GM19467 (cell line): ENCODE results near the gene CSRP2.

ENCODE experiments used
- ATAC-seq: cut with Tn5 transposase; IDR thresholded peaks from one replicate; pipeline ENCODE4 v1.9.1; 2021; ENCODE audit warnings: mild to moderate bottlenecking, moderate library complexity; ENCODE audit not compliant: unreplicated experiment

Gene CSRP2

DNA sequence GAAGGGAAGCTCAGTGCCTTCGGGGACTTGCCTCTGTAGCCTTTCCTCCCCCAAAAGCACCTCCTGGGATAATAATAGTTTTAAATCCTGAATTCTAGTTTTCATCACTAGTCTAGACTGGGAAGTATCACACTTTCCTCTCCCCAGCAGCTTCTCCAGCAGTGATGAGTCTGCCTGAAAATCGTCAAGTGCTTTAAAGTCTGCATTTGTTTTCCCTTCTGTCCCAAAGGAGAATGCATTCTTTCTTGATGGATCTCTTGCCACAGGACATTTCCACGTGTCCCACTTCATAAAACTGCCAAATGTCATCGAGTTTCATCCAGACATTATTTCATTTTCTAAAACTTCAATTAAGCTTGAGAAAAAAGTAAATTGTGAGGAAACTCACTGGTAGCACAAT lies 15.0 kb downstream of the CSRP2 start:
- no peak for ATAC-seq

DNA sequence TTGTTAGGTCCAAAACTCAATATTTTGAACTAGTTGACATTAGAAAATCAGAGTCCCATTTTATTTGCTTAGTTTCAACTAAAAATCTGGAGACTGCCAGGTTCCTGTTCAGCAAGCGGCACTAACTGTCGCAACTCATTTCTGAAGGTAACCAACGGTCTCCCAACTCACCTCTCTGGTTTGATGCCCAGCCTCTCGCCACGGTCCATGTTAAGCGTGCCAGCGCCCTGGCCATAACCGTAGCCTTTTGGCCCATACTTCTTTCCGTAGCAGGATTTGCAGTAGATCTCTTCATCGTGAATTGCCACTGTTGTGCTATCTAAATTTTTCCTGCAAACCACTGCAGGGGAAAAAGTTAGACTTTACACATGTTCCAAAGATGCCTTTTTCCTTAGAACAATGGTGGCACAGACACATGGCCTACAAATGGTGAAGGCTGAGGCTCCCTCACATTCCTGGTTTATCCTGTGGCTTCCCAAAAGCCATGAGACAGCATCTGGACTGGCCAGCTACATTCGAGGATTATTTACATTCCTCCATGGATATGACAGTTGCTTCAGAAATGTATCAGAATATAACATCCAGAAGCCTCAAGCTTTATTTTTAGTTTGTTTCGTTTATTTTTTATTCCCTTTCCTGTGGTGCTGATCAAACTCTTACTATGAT lies 15.7 kb downstream of the CSRP2 start:
- ATAC-seq: no peak

DNA sequence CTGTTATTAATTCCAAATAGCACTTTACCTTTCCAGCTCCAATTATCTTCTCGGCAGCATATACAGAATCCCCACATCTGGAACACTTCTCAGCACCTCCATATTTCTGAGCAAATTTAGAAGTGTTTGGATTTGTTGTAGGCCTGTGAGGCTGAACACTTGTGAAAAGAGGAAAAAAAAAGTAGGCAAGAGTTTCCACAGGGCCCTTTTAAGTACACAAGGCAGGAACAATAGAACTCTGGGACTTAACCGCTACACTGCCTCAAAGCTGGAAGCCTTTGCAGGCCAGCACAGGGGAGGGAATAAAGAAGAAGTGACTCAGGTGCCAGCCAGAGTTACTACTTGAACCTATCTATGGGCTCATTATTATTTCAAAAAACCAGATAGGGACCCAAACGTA lies 18.6 kb downstream of the CSRP2 start:
- no peak for ATAC-seq

DNA sequence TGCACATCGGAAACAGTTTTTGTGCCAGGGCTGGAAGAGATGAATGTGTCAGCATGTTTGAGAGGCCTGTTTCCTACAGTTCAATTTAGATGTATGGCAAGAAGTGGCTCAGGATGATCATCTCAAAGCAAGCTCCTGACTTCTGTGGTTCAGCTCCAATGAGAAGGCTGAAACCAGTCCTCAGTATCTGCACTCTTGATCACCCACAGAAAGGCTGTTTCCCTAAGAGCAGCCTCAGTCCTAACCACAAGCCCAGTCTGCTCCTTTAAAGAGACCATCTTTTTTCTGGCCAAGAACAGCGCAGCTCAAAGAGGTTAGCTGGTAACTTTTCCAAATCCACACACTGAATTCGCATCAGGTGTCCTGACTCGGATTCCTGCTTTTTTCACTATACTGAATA lies 19.2 kb downstream of the CSRP2 start:
- no peak for ATAC-seq

DNA sequence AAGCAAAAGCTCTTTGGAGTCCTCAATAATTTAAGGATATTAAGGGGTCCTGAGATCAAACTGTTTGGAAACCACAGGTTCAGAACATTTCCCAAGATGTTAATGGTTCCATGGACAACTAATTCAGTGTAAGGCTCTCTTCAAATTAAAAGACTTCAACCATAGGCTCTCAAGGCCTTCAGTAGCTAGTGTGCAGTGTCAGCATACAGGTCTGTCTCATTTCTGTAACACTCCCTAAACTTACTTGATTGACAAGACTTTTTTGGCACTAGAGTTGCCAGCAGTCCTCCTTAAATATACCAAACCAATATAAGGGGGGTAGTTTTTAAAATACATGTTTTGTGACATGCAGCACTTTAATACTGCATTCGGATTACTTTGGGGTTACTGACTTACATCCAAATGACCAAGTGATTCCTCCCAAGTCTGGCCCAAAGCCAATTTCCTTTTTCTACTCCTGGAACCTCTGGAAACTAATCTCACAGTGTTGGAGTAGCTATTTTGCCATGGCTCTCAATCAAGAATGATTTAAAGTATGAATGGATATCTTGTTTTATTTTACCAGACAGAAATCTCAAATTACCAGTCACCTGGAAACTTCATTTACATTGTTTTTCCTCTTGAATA lies 22.7 kb downstream of the CSRP2 start:
- ATAC-seq: no peak

DNA sequence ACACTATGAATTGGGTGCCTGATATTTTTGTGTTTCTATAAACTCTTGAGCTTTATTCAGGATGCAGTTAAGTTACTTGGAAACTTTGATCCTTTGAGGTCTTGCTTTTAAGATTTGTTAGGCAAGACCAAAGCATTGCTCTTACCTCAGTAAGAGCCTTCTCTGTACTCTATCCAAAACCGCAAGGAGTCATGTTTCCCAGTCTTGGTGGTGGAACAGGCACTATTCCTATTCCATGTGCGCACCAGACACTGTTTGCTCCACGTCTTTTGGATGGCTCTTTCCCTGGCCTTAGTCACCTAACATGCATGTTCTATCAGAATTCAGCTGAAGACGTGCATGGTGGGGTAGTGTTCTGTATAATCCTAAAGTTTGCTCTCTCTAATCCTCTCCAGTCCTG lies 23.5 kb downstream of the CSRP2 start:
- ATAC-seq: no peak

DNA sequence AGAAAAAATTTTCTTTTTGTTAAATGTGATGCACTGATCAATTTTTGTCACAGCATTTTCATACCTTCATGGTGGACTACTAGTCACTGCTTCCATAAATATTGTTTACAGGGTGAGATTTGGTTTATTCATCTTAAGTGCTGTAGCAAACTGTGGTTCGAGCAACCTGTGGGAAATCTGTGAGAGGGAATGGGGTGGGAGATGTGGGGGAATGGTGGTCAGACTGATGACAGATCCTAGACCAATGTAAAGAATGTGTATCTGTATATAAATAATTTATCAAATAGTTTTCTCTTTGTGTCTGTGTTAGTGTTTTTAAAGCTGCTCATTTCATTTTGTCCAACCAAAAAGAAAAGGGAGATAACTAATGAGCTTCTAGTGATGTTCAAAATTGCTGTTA lies 26.7 kb downstream of the CSRP2 start:
- no peak for ATAC-seq

DNA sequence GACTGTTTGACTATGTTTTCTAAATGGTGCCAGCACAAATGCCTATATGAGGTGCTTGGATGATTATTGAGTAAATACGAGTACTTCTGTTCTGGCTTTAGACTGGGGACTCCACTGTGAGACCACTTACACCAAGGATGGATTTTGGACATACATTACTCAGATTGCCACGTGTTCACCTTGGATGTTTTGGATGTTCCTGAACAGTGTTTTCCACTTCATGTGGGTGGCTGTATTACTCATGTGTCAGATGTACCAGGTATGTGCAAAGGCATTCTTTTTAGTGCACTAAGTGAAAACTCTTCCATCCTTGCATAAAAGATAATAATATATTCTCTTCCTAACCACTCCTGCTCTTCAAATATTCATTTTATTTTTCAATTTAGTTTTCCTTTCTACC lies 30.7 kb downstream of the CSRP2 start:
- no peak for ATAC-seq

DNA sequence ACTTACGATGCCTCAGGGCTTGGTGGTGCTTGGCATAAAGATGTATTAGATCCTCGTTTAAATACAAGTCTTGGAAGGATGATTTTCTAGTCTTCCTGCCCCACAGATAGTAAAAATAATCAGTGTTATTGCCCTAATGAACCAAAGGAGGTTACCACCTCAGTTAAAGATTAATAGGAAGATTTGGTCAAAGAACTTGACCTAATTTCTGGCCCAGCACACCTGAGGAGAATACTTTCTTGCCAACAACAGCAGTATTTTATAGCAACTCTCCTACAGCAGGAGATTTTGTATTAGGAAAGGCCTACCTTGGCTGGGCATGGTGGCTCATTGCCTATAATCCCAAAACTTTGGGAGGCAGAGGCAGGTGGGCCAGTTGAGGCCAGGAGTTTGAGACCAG lies 31.6 kb downstream of the CSRP2 start:
- ATAC-seq: no peak

DNA sequence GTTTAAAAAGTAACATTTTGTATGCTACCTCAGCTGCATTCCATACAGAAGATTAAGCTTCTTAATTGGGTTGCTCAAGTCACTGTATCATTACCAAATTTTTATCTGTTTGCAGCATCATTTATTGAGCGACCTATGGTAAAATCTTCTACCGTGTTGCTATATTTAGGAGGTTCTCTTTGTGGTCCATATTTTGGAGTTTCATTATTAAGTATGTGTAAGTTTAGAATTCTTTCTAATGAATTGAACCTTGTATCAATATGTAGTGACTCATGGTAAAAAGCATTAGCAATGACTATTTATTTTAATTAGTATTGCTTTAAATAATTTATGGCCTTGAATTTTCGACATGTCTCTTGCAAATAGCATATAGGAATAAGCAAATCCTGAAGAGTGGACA lies 42.2 kb downstream of the CSRP2 start:
- ATAC-seq: no peak

DNA sequence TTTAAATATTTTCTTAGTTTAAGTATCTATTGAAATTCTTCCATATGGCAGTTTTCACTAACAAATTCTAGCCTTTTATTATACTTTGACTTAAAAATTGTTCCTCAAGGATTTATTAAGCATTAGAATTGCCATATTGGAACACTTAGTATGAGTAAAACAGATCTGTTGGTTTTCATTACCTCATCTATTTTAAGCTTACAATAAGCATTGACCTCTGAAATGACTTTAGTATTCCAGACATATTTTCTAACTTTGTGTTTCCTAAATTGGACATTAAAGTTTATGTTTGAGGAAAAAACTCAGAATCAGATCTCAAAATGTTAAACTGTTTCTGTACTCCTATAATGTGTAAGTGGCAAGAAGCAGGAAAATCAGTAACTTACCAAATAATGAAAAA lies 48.4 kb downstream of the CSRP2 start:
- ATAC-seq: no peak

DNA sequence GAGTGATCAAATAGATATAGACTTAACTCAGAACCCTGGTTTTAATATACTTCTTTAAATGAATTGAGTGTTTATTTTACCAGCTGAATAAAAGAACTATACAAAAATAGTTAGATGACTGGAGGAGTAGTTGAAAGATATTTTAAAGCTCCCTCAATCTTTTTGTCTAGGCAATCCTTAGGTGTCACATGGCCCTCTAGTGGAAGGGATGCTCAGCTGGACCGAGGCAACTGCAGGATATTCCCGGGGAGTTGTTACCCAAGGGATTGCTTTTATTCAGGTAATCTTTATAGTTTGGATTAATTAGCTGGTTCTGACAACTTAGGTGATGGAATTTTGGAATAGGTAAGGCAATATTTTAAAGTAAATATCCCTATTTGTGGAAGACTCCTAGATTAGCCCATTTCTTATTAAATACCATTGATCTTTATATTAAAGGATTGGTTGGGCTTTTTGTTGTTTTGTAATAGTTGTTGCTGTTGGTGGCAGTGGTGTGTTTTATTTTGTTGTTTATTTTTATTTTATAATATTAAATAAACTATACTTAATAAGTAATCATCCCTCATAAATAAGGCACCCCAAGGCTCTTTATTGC lies 57.8 kb downstream of the CSRP2 start:
- no peak for ATAC-seq

DNA sequence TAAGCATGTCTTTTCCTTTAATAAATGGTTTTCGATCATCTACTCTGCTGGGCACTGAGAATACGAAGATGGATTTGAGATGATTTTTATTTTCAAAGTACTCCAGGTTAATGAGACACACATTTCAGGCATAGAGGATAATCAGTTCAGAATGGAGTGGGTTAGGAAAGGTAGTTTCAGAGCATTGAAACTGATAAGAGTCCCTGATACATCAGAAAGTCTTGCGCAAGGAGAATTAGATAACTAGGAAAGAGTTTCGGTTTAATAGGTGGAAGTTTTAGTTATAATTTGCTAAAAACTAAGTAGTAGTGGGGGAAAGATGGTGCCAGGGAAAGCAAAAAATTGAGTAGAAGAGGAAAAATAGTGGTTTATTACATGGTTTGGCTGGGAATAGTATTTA lies 64.8 kb downstream of the CSRP2 start:
- ATAC-seq: no peak

DNA sequence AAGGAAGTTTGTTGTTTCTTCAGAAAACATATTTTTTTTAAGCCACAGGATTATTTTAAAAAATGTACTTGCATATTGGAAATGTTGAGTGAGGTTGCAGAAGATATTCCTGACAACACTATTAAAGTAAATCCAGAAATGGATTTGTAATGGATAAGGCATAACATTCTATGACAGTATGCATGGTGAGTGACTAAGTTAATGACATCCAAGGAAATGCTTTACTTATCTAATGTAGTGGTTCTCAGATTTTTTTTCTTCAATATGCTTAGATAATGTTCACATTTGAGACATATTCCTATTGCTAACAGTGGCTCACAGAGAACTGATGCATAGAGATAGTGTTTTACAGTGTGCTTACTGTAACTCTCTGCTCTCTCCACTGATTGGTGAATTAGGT lies 65.6 kb downstream of the CSRP2 start:
- no peak for ATAC-seq

DNA sequence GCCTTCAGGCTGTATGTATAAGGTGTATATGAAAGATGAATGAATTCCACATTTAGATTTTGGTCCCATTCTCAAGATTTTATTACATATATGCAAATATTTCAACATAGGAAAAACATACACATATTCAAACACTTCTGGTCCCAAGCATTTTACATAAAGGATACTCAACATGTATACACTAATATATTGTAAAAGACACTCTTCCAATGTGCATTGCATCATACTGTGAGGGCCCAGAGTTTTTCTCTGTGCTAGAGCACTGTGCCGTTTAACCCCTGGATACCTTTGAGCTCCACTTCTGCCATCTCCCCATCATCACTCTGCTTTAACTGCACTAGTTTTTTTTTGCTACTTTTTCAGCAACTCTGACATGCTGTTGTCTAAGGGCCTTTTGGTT lies 66.8 kb downstream of the CSRP2 start:
- no peak for ATAC-seq

DNA sequence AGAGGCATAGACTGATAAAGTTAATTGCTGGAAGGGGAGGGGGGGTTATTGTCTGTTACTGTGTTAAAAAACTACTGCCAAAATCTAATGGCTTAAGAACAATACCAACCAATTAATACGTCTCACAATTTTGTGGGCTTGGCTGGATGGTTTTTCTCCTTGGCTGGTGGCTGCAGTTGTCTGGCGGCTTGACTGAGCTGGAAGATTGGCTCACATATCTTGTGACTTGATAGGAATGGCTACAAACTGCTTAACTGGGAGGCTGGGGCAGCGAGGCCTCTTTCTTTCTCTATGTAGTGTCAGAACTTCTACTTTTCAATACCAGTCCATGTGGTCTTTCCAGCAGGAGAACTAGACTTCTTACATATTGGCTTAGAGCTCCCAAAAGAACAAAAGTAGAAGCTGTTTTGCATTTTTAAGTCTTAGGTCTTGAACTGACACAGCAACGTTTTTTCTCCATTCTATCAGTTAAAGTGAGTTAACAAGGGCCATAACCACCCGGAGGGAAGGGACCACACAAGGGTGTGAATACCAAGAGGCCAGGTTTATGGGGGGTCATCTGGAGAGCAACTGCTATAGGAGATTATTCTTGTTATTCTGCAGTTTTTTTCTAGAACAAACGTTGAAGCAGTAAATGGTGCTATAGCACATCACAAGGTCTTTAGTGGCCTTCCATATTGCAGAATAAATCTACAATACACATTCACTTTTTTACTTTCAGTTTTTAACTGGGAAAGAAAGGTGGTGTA lies 68.0 kb downstream of the CSRP2 start:
- no peak for ATAC-seq
